Measurements from ENCODE around the gene KRTAP5-6.

DNA sequence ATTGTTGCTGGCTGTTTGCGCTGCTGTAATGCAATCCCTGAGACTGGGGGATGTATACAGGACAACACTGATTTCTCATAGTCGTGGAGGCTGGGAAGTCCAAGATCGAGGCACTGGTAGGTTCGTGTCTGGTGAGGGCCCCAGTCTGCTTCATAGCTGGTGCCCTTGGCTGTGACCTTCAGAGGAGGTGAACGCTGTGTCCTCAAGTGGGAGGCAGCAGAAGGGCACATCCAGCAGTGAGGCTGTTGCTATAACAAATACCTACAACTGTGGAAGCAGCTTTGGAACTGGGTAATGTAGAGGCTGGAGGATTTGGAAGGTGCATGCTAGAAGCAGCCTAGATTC, 46.1 kb upstream of the KRTAP5-6 start:
- TF ChIP-seq CTCF (IDR thresholded peaks at IDR 0.05) (no peak), POLR2A (IDR thresholded peaks at IDR 0.05) (no peak), POLR2AphosphoS5 (IDR thresholded peaks at IDR 0.05) (no peak)

Data from stomach (tissue), 4 donors.